Memory B cell (primary cell): ENCODE measurements around the gene CFAP251.
"Not testable (repeated sequence)": the region's sequence is repeated elsewhere in the genome, so short reads cannot be mapped to it uniquely, and the experiment has no call there.

ENCODE experiments used
- ATAC-seq: fragments of 150-1000 bp; cut with Tn5 transposase; 2 replicates; pipeline ENCODE4 v1.10.0; 2021; ENCODE audit warnings: low read depth, mild to moderate bottlenecking, moderate library complexity
- DNase-seq, 2 donors: peaks; one replicate each; pipeline ENCODE4 v3.0.0; 2022; ENCODE audit warnings: low spot score in 2 of 2
- H3K27ac Mint-ChIP-seq: one replicate; pipeline ENCODE4 v1.8.0; 2022; ENCODE audit warnings: mild to moderate bottlenecking, moderate library complexity, mixed read lengths
- H3K27me3 Mint-ChIP-seq: one replicate; pipeline ENCODE4 v1.8.0; 2022; ENCODE audit warnings: mixed read lengths
- H3K36me3 Mint-ChIP-seq: one replicate; pipeline ENCODE4 v1.8.0; 2022; ENCODE audit warnings: mild to moderate bottlenecking, mixed read lengths
- H3K4me1 Mint-ChIP-seq: one replicate; pipeline ENCODE4 v1.8.0; 2022; ENCODE audit warnings: mixed read lengths
- H3K4me3 Mint-ChIP-seq: one replicate; pipeline ENCODE4 v1.8.0; 2022; ENCODE audit warnings: mild to moderate bottlenecking, moderate library complexity, mixed read lengths
- H3K9me3 Mint-ChIP-seq: one replicate; pipeline ENCODE4 v1.8.0; 2022; ENCODE audit warnings: mixed read lengths

Gene CFAP251

DNA sequence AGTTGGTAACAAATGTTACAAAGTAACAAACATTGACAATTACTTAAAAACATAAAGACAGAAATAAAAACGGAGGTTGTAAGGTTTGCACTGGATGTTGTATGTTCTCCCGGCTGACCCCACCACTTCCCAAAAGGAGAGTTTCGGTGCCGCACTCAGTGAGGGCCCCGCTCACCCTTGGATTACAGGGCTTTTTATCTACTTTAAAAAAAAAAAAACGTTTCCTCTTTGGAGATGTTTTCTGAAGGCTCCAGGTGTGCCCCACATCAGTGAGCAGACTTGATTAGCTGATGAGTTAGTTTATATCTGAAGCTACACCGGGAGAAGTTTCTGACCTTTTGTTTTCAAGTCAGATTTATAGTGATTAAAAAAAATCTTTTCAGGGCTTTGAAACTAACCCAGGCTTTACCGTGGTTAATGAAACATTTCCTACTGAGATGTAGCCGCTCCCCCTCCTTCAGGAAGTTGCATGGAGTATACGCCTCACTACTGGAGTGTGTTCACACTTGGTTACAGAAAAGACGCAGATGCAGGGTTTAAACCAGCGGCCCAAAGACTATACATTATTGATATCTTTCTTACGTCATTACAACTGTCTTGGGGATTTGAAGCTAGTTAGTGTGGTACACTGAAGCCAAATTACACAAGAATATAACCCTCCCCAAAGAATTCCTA is 65.3 kb downstream of the CFAP251 start:
- Mint-ChIP-seq H3K9me3 (no peaks in the 10 kb centered on the region), H3K27ac (no peak overlapping the region), H3K4me1 (peaks cover 23% of the 10 kb centered on the region), H3K27me3 (no peaks in the 10 kb centered on the region), H3K36me3 (no peaks in the 10 kb centered on the region), H3K4me3 (no peak overlapping the region)
- ATAC-seq (peak; percentile 18), DNase-seq (no peak)

DNA sequence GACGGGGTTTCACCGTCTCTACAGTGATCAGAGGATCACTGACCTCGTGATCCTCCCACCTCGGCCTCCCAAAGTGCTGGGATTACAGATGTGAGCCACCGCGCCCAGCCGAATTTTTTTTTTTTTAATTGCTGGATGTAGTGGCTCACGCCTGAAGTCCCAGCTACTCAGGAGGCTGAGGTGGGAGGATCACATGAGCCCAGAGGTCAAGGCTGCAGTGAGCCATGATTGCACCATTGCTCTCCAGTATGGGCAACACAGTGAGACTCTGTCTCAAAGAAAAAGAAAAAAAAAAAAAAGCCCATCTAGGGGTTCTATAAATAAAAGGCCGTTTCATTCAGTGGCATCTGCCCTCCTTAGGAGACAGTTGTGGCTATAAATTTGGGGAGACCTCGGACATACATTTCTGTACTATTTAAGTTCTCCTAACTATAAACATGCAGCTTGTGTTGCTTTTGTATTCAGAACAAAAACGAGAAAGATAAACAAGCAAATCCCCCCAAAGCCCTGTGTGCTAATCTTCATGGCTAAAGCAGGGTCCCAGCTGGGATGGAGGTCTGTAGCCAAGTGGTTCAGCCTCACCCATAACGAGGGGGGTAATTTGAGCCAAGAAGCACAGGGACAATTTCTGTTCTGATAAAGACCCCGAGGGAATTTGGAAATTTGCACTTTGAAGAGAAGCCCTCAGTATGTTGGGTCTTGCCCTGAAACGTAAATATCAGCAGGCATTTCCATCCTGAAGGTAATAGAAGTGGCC is 68.3 kb downstream of the CFAP251 start:
- H3K36me3 Mint-ChIP-seq, result no peaks in the 10 kb centered on the region
- no peak overlapping the region for H3K4me3 Mint-ChIP-seq
- DNase-seq (no peak), ATAC-seq (no peak)
- H3K27me3 Mint-ChIP-seq, result no peaks in the 10 kb centered on the region
- peaks cover 7% of the 10 kb centered on the region for H3K4me1 Mint-ChIP-seq
- H3K9me3 Mint-ChIP-seq, result no peaks in the 10 kb centered on the region
- H3K27ac Mint-ChIP-seq, result no peak overlapping the region

DNA sequence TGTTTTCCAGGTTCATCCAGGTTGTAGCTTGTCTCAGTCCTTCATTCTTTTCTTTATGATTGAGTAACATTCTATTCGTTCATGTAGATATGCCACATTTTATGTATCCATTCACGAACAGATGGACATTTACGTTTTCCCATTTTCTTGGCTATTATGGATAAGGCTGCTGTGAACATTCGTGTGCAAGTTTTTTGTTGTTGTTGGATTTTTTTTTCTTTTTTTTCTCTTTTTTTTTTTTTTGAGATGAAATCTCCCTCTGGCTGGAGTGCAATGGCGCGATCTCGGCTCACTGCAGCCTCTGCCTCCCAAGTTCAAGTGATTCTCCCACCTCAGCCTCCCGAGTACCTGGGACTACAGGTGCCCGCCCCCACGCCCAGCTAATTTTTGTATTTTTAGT is 70.1 kb downstream of the CFAP251 start:
- not testable (repeated sequence) for H3K27ac Mint-ChIP-seq, H3K9me3 Mint-ChIP-seq, H3K4me1 Mint-ChIP-seq, H3K27me3 Mint-ChIP-seq, ATAC-seq, DNase-seq, H3K4me3 Mint-ChIP-seq, H3K36me3 Mint-ChIP-seq

DNA sequence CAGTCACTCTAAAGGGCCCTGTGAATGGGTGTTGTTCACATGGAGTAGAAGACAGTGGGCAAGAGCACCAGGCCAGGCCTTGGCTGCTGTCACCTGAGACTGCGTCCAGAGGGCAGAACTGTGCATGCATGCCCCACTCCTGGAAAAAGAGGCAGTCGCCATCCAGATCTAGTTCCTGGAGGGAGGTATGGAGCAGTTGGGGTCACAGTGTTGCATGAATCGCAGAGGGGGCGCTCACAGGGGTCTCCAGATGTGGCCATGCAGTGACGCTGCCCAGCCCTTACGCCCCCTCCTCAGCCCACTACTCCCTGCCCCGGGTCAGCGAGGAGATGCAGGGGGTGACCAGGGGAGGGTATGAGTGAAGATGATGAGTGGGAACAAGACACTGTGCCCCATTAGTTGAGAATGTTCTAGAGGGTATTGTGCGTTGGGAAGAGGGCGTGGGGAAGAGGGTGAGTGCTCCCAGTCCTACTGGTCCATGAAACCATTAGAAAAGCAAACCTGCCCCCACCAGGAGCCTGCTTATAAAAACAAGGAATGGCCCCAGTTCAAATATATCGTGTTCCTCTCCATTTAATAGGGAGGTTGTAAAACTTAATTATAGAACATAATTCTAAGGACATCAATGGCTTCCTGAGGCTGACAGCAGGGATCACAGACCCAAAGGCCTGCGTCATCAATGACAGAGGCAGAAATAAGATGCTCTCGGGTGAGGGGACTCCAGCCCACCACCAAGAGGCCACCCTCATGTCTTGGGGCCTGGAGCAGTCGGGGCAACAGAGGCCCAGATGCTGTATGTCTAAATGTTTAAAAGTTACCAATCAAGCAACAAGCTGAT is 71.1 kb downstream of the CFAP251 start:
- peaks cover 3% of the 10 kb centered on the region for H3K4me1 Mint-ChIP-seq
- H3K27me3 Mint-ChIP-seq, result no peaks in the 10 kb centered on the region
- ATAC-seq (no peak), DNase-seq (no peak)
- no peak overlapping the region for H3K4me3 Mint-ChIP-seq
- no peaks in the 10 kb centered on the region for H3K9me3 Mint-ChIP-seq
- H3K36me3 Mint-ChIP-seq, result no peaks in the 10 kb centered on the region
- no peak overlapping the region for H3K27ac Mint-ChIP-seq

DNA sequence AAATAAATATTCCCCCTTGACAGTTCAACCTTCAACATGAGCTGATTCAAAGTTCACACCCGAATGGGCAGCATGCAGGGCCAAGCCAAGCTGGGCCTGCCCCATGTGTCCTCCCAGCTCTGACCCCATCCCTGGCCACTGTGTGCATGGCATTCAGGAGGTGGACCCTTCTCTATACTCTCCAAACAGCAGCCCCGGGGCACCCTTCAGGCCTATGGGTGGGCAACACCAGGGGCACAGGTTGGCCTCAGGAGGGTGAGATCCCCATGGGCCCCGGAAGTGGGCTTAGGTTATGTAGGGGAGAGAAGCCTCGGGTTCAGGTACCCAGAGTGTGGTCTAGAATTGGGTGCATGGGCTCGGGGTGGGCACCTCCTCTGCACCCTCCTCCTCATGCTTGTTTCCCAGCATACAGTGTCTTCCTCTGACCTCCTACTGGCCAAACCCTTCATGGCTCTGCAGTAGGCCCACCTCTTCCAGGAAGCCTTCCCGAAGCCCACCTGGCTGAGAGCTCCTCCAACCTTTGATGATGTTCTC is 71.8 kb downstream of the CFAP251 start:
- no peak for DNase-seq
- Mint-ChIP-seq H3K4me1 (peaks cover 3% of the 10 kb centered on the region), H3K9me3 (no peaks in the 10 kb centered on the region), H3K4me3 (no peak overlapping the region), H3K27me3 (no peaks in the 10 kb centered on the region), H3K36me3 (no peaks in the 10 kb centered on the region), H3K27ac (no peak overlapping the region)
- ATAC-seq, result no peak

DNA sequence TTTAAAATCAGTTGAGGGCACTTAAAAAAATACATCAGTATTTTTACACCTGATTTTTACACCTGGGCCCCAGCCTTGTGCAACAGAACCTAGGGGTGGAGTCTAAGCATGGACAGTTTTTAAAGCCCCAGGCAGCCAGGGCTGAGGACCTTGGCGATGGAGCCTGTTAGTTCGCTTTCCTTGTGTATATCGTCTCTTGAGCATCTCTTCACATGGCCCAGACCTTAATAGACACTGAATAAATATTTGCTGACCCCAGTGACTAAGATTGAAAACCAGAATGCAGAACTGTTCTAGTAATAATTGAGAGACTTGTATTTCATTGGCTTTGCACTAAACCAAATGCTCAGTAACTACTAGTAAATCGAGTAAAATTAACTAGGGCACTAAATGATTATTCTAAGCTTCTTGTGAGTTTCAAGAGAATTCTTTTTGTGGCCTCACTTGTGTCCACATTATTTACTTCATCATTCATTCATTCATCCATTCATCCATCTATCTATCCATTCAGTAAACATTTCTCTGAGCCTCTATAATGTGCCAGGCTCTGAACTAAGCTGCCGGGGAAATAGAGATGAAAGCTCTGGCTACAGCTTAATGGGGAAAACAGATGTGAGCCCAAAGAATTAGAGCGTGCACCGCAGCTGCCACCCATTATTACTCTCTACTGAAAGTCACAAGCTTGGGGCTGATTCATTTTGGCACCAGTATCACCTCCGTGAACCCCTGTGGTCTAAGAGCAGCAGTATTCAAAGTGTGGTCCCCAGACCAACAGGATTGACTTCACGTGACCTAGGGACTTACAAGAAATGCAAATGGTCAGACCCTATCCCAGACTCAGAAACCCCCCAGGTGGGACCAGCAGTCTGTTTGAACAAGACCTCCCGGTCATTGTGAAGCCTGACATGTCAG is 72.6 kb downstream of the CFAP251 start:
- Mint-ChIP-seq H3K4me1 (peaks cover 3% of the 10 kb centered on the region), H3K4me3 (no peak overlapping the region), H3K27me3 (no peaks in the 10 kb centered on the region), H3K9me3 (no peaks in the 10 kb centered on the region), H3K27ac (no peak overlapping the region), H3K36me3 (no peaks in the 10 kb centered on the region)
- ATAC-seq (no peak), DNase-seq (no peak)

DNA sequence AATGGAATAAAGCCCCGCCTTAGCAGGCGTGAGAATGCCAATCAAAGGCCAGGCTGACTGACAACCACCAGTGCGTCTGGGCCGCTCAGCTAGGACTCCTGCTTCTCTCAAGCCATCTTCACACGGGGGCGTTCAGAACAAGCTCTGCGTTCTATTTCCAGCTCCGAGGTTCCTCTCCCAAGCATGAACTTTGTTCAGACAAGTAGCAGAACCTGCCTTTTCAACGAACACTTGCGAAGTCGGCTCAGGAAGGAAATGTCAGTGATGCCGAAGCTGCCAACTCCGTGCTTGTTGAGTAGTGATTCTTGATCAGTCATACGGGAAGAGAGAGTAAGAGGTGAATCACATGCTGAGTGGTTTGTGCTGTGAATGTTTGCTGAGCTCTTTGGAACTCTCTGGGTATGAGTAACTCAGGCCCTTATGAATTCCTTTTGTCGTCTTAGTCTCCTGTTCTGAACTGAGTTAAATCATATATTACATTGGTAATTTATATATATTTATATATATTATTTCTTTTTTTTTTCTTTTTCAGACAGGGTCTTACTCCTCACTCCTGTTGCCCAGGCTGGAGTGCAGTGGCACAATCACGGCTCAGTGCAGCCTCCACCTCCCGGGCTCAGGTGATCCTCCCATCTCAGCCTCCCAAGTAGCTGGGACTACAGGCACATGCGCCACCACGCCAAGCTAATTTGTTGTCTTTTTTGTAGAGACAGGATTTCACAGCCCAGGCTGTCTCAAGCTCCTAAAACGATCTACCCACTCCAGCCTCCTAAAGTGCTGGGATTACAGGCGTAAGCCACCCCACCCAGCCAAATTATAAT is 73.9 kb downstream of the CFAP251 start:
- H3K9me3 Mint-ChIP-seq, result no peaks in the 10 kb centered on the region
- H3K36me3 Mint-ChIP-seq, result no peaks in the 10 kb centered on the region
- DNase-seq (peak; percentile 42 to 46), ATAC-seq (peak; percentile 93)
- H3K27me3 Mint-ChIP-seq, result peaks cover 2% of the 10 kb centered on the region
- H3K27ac Mint-ChIP-seq, result peak overlapping the region; percentile 71
- H3K4me3 Mint-ChIP-seq, result peak overlapping the region; percentile 57
- H3K4me1 Mint-ChIP-seq, result peaks cover 7% of the 10 kb centered on the region

DNA sequence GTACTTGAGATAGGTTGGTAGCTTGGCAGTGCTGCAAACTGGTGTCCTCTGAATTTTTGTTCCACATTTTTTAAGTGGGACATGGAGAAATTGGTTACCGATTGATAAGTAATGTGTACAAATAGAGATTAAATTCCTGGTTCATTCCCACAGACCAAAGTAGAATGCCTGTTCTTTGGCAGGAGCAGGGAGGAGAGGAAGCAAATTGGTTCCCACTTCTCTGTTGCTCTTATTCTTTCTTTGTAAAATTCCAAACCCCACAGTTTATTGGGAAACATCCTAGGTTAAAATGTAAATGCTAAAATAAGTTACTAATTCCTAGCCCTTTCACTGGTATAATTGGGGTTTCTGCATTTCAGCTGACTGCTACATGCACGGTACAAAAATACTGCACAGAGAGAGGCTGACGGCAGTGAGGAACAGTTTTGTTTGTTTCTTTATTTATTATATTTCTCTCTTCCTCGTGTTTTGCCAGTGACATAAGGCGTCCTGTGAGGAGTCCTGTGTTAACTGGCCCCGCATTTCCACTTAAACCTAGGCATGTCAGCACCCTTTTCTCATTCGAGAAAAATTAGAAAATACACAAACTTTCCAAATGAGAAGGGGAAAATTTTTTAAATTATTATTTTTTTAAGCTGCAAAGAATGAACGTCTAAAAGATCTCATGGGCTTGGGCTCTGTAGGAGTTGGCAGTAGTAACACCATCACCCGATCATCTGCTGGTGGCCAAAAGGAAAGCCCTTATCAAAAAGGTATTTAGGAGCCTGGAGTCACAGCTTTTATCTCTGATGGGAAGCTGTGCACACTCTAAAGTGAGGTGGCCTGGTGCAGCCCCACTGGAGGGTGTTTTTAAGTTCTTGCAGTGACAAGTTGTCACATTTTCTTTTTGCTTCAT is 77.9 kb downstream of the CFAP251 start:
- ATAC-seq, result no peak
- H3K27me3 Mint-ChIP-seq, result peaks cover 5% of the 10 kb centered on the region

DNA sequence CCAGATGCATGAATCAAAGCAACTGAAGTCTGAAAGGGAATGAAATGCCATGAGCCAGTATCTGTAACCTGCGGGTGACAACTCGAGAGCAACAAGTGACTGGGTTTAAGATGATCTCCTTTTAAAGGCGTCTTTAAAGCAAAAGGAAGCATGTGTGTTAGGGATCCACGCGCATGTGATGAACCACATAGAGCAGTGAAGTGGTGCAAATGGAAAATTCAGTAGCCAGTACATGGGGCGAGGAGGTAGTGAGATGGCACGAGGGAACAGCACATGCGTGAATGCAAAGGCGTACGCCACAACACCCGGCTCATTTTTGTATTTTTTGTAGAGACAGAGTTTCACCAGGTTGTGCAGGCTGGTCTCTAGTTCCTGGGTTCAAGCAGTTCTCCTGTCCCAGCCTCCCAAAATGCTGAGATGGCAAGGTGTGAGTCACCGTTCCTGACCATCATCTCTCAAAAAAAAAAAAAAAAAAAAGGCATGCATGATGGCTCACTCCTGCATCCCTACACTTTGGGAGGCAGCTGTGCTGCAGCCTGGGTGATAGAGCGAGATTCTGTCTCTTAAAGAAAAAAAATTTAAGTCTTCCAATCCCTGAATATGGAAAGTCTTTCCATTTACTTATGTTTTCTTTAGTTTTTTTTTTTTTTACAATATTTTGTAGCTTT is 78.7 kb downstream of the CFAP251 start:
- peak overlapping the region; percentile 32 for H3K4me3 Mint-ChIP-seq
- H3K27me3 Mint-ChIP-seq, result peaks cover 5% of the 10 kb centered on the region
- no peak overlapping the region for H3K27ac Mint-ChIP-seq
- DNase-seq (no peak), ATAC-seq (no peak)
- H3K4me1 Mint-ChIP-seq, result peaks cover 6% of the 10 kb centered on the region
- H3K9me3 Mint-ChIP-seq, result peaks cover 4% of the 10 kb centered on the region
- no peaks in the 10 kb centered on the region for H3K36me3 Mint-ChIP-seq

More for the DNA sequence above, 77.9 kb downstream of the CFAP251 start:
- DNase-seq, result no peak
- Mint-ChIP-seq H3K27ac (no peak overlapping the region), H3K4me1 (peaks cover 7% of the 10 kb centered on the region), H3K4me3 (no peak overlapping the region), H3K9me3 (peaks cover 4% of the 10 kb centered on the region), H3K36me3 (no peaks in the 10 kb centered on the region)

DNA sequence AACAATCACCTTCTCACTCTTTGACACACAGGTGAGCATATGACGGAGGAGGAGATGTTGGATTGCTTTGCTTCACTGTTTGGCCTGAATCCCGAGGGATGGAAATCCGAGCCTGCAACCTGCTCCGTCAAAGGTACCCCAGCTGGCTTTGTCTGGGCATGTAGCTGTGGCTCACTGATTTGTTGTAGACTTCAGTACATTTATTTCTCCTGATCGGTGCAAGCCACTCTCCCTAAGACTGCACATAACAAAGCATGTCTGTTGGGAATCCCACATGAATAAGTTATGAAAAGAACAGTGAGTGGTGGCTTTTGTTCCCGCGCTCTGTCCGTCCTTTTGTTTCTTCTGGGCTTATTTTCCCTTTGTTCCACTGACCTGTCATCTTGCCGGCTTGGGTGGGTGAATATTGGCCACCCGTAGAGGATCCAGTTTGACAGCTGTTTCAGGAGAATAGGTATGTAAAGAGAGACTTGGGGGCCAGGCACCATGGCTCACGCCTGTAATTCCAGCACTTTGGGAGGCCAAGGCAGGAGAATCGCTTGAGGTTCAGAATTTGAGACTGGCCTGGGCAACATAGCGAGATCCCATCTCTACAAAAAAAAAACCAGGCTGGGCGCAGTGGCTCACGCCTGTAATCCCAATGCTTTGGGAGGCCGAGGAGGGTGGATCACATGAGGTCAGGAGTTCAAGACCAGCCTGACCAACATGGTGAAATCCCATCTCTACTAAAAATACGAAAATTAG is 83.2 kb downstream of the CFAP251 start:
- H3K36me3 Mint-ChIP-seq, result no peaks in the 10 kb centered on the region
- H3K27ac Mint-ChIP-seq, result no peak overlapping the region
- ATAC-seq, result no peak
- peaks cover 4% of the 10 kb centered on the region for H3K9me3 Mint-ChIP-seq
- peaks cover 31% of the 10 kb centered on the region for H3K4me1 Mint-ChIP-seq
- H3K4me3 Mint-ChIP-seq, result no peak overlapping the region
- peaks cover 5% of the 10 kb centered on the region for H3K27me3 Mint-ChIP-seq
- no peak for DNase-seq
